Measurements from ENCODE around the gene MEF2D.

Gene MEF2D

GRCh38 chr1:156499842-156500542, 583 bp downstream of the MEF2D start:
- peak; percentile 43 to 48 for DNase-seq

- no peak for DNase-seq
Observed at GRCh38 chr1:156499194-156499841, 1.3 kb downstream of the MEF2D start.

- DNase-seq, result no peak
Observed at GRCh38 chr1:156498432-156499193, 2.0 kb downstream of the MEF2D start.

- no peak for DNase-seq
Observed at GRCh38 chr1:156497743-156498431, 2.7 kb downstream of the MEF2D start.

GRCh38 chr1:156497078-156497742, 3.4 kb downstream of the MEF2D start:
- DNase-seq, result no peak

- no peak for DNase-seq
Observed at GRCh38 chr1:156496211-156496761, 4.3 kb downstream of the MEF2D start.

GRCh38 chr1:156495401-156496140, 5.0 kb downstream of the MEF2D start:
- DNase-seq, result no peak

GRCh38 chr1:156494309-156494895, 6.2 kb downstream of the MEF2D start:
- DNase-seq, result no peak

GRCh38 chr1:156493742-156494141, 6.8 kb downstream of the MEF2D start:
- no peak for DNase-seq

- no peak for DNase-seq
Observed at GRCh38 chr1:156493154-156493631, 7.4 kb downstream of the MEF2D start.

- DNase-seq, result no peak
Observed at GRCh38 chr1:156492591-156493080, 7.9 kb downstream of the MEF2D start.

- DNase-seq, result no peak
Observed at GRCh38 chr1:156492013-156492590, 8.5 kb downstream of the MEF2D start.

GRCh38 chr1:156491151-156491949, 9.2 kb downstream of the MEF2D start:
- DNase-seq, result no peak

- DNase-seq, result no peak
Observed at GRCh38 chr1:156490401-156491032, 10.1 kb downstream of the MEF2D start.

GRCh38 chr1:156489935-156490293, 10.7 kb downstream of the MEF2D start:
- no peak for DNase-seq

- peak; percentile 63 to 70 for DNase-seq
Observed at GRCh38 chr1:156489166-156489934, 11.2 kb downstream of the MEF2D start.

- no peak for DNase-seq
Observed at GRCh38 chr1:156488566-156489165, 11.9 kb downstream of the MEF2D start.

GRCh38 chr1:156487862-156488261, 12.7 kb downstream of the MEF2D start:
- DNase-seq, result no peak

All from activated CD4-positive, alpha-beta T cell treated with anti-CD3 and anti-CD28 coated beads for 4 hours (primary cell).